Esophagus muscularis mucosa (tissue), 4 donors: ENCODE measurements around the gene LBX1. TPM values are rescaled to one million over a fixed set of nuclear protein-coding genes. Genes with fewer than 3 reads are reported as not detected.

Source experiments
- DNase-seq: peaks from one replicate; pipeline ENCODE4 v3.0.0-alpha.2; 2017; ENCODE audit errors: extremely low spot score
- H3K27ac ChIP-seq, 4 donors: fragments of 200-600 bp; sonication (generic); replicated peaks in 1 of 4; 1 replicate in 3 of 4; 2 replicates in 1 of 4; pipeline ENCODE4 v1.5.1; 2016 to 2019; ENCODE audit warnings: mild to moderate bottlenecking in 1 of 4
- H3K27me3 ChIP-seq, 4 donors: fragments of 200-600 bp; sonication (generic); one replicate each; pipeline versions ENCODE4 v1.5.1 to v1.6.0; 2016 to 2019
- H3K36me3 ChIP-seq, 4 donors: fragments of 200-600 bp; sonication (generic); one replicate each; pipeline ENCODE4 v1.5.1; 2016 to 2019
- H3K4me1 ChIP-seq, 4 donors: fragments of 200-600 bp; sonication (generic); one replicate each; pipeline ENCODE4 v1.5.1; 2016 to 2019
- H3K4me3 ChIP-seq, 4 donors: fragments of 200-600 bp; sonication (generic); 1 replicate in 2 of 4; 2 replicates in 2 of 4; pipeline ENCODE4 v1.5.1; 2016 to 2019; ENCODE audit warnings: mild to moderate bottlenecking in 4 of 4, moderate library complexity in 1 of 4
- H3K9me3 ChIP-seq, 4 donors: fragments of 200-600 bp; sonication (generic); 1 replicate in 3 of 4; 2 replicates in 1 of 4; pipeline ENCODE4 v1.5.1; 2016 to 2019
- EP300 ChIP-seq: sonication (generic); formaldehyde crosslinking; IDR thresholded peaks from one replicate; pipeline ENCODE4 v1.6.1; 2017; ENCODE audit warnings: antibody characterized with exemption
- POLR2A ChIP-seq: fragments of 450-650 bp; IDR thresholded peaks from one replicate; pipeline ENCODE4 v1.6.1; 2017; ENCODE audit warnings: antibody characterized with exemption, moderate library complexity, mild to moderate bottlenecking, low read depth
- POLR2AphosphoS5 ChIP-seq, 2 donors: sonication (generic); formaldehyde crosslinking; IDR thresholded peaks; one replicate each; pipeline ENCODE4 v1.6.1; 2017; ENCODE audit warnings: antibody characterized with exemption in 2 of 2
- WGBS: methylation state at CpG from one replicate; pipeline ENCODE4 v1.1.5; 2018; 5-methylcytosine and 5-hydroxymethylcytosine counted together
- intact Hi-C: fragments of 100-400 bp; cut with DNase I; formaldehyde crosslinking; loops from one replicate; pipeline ENCODE4 v1.15.1; 2023
- total RNA-seq, 4 donors: library from RNA; depleted of rRNA; stranded (reverse); fragments of >200 nt; gene quantifications; one replicate each; pipeline versions ENCODE4 v1.1.0 to v1.2.1, GENCODE V29; 2016
- TF ChIP-seq, protein P1 (sequence below), 3 experiments: fragments of 200-600 bp in 2 of 3; fragments of 450-650 bp in 1 of 3; sonication (generic) in 2 of 3; IDR thresholded peaks; one replicate each; pipeline ENCODE4 v1.5.1; 2017 to 2019; ENCODE audit warnings: antibody characterized with exemption in 3 of 3, mild to moderate bottlenecking in 2 of 3, moderate library complexity in 1 of 3

The LBX1 gene
- total RNA-seq, 4 donors from 2014 or later, result not detected

DNA sequence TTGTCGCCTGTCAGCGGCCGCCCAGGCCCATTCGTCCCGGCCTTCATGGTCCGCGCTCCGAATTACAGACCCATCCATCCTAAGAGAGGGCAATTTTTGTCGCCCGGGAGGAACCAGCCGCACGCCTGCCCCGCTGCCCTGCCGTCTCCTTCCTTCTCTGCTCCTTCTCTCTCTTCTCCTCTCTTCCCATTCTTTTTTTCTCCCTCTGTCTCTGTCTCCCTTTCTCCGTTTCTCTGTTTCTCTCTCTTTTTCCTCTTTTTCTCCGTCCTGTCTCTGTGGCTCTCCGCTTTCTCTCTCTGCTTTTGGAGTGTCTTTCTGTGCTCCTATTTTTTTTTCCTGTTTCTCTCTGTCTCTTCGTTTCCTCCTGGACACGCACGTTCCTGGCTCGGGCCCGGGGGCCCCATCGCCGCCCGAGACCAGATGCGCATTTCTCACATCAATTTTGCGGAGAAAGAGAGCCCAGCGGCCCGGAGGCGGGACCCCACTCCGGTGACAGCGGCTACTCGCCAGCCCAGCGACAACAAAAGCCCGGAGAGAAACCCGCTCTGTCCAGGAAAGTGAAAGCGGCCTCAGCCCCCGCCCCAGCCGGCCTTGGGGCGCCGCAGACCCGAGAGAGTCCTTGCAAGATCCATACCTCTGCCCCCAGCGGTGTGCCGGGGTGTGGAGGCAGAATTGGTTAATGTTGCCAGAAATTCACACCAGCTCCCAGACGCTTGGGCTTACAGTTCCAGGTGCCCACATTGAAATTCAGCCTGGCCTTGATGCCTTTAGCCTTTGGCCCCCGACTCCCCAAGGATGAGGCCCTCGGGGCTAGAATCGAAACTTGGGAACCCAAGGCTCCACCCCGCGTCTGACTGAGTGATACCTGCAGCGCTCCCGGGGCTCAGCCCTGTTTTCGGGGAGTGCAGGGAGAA lies 4.1 kb downstream of the LBX1 start:
- 4% methylated on average over 44 of the region's 53 CpGs for WGBS
- no peak overlapping the region for H3K27ac ChIP-seq
- H3K9me3 ChIP-seq, result no peaks in the 10 kb centered on the region
- peak overlapping the region; percentile 30 to 50 (median 42) for H3K4me3 ChIP-seq
- no peak for TF ChIP-seq POLR2A
- TF ChIP-seq POLR2AphosphoS5 (IDR thresholded peaks at IDR 0.05), result no peak
- no peak for TF ChIP-seq EP300
- TF ChIP-seq, protein P1, sequence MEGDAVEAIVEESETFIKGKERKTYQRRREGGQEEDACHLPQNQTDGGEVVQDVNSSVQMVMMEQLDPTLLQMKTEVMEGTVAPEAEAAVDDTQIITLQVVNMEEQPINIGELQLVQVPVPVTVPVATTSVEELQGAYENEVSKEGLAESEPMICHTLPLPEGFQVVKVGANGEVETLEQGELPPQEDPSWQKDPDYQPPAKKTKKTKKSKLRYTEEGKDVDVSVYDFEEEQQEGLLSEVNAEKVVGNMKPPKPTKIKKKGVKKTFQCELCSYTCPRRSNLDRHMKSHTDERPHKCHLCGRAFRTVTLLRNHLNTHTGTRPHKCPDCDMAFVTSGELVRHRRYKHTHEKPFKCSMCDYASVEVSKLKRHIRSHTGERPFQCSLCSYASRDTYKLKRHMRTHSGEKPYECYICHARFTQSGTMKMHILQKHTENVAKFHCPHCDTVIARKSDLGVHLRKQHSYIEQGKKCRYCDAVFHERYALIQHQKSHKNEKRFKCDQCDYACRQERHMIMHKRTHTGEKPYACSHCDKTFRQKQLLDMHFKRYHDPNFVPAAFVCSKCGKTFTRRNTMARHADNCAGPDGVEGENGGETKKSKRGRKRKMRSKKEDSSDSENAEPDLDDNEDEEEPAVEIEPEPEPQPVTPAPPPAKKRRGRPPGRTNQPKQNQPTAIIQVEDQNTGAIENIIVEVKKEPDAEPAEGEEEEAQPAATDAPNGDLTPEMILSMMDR (IDR thresholded peaks at IDR 0.05), result no peak
- DNase-seq, result no peak
- peaks cover 63 to 84% (median 78%) of the 10 kb centered on the region in 4 donors for H3K4me1 ChIP-seq
- peaks cover 26 to 100% (median 98%) of the 10 kb centered on the region in 4 donors for H3K27me3 ChIP-seq
- intact Hi-C loops, result no loop called here
- no peaks in the 10 kb centered on the region for H3K36me3 ChIP-seq

DNA sequence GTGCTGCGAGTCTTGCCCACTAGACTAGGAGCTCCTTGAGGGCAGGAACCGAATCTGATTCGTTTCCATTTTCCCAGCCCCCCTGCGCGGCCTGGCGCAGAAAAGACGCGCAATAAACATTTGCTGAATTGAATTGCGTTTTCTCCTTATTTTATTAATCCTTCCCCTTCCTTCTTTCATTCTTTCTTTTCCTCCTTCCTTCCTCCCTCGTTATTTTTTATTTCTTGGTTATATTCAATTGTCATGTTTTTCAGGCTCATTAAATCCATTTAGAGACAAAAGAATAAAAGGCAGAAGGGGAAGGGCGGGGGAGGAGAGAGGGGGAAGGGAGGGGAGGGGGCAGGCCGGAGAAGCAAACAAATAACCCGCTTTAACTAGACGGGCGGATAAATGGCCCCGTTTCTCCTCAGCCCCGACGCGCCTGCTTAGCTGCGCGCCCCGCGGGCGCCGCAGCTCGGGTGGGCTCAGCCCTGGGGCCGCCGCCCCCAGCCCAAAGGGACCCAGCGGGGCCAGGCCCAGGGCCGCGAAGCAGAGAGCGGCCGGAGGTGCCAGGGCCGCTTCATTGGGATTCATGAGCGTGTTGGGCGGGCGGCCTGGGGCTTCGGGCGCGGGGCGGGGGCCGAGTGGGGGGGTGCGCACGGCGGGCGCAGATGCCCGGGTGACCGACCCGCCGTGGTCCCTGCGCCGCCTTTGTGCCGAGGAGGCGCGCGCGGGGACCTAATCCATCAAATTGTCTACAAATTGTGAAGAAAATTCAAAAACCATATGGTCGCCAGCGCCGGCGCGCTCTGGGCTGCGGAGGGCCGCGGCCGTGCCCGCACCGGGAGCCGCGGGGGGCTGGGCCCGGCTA lies 5.0 kb downstream of the LBX1 start:
- DNase-seq, result no peak
- Histone ChIP-seq H3K4me1 (peaks cover 55 to 75% (median 70%) of the 10 kb centered on the region in 4 donors), H3K9me3 (no peaks in the 10 kb centered on the region), H3K27me3 (peaks cover 18 to 100% (median 96%) of the 10 kb centered on the region in 4 donors), H3K36me3 (no peaks in the 10 kb centered on the region), H3K4me3 (peak overlapping the region in 3 of 4 donors; percentile 42 to 50 (median 50)), H3K27ac (no peak overlapping the region)
- 7% methylated on average over 16 of the region's 71 CpGs for WGBS
- no peak for TF ChIP-seq POLR2A
- TF ChIP-seq, protein P1 (IDR thresholded peaks at IDR 0.05), result no peak
- no peak for TF ChIP-seq POLR2AphosphoS5 (IDR thresholded peaks at IDR 0.05)
- no peak for TF ChIP-seq EP300
- intact Hi-C loops, result no loop called here

DNA sequence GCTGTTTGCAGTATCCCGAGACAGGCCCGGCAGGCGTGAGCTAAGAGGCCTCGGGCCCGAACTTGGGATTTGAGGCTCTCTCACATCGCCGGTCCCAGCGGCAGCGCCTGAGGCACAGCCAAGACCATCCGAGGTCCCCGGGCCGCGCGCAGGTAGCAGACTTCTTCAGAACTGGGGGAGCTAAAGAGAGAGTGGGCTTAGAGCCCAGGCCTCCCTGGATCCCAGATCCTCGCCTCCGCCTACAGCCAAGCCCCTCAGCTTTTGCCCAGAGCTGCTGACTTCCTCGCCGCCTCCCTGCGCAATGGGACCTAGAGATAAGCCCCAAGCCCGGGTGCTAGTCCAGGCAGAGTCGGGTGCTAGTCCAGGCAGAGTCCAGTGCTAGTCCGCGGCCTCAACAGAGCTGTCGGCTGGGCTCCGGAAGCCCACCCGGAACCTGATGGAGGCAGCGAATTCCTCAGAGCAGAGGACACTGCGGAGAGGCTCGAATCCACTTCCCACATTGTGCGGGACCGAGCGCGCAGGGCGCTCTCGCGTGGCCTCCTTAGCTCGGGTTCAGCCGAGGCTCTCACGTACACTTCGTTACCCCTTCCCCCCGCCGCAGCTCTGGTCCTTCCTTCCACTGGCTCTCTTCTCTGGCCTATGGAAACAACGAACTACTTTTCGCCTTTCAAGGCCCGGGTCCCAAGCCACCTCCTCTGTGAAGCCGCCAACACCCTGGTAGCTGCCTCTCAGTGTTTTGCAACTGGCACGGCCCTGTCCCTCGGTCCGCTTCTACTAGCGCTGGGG lies 5.8 kb downstream of the LBX1 start:
- no peaks in the 10 kb centered on the region for H3K9me3 ChIP-seq
- no peaks in the 10 kb centered on the region for H3K36me3 ChIP-seq
- TF ChIP-seq POLR2AphosphoS5 (IDR thresholded peaks at IDR 0.05) (no peak), POLR2A (no peak), EP300 (no peak)
- TF ChIP-seq, protein P1 (IDR thresholded peaks at IDR 0.05), result no peak
- peaks cover 18 to 100% (median 97%) of the 10 kb centered on the region in 4 donors for H3K27me3 ChIP-seq
- intact Hi-C loops, result no loop called here
- H3K4me3 ChIP-seq, result peak overlapping the region; percentile 45 to 60 (median 48)
- WGBS, result 8% methylated on average over 20 of the region's 50 CpGs
- DNase-seq, result no peak
- H3K4me1 ChIP-seq, result peaks cover 48 to 67% (median 61%) of the 10 kb centered on the region in 4 donors
- H3K27ac ChIP-seq, result no peak overlapping the region

DNA sequence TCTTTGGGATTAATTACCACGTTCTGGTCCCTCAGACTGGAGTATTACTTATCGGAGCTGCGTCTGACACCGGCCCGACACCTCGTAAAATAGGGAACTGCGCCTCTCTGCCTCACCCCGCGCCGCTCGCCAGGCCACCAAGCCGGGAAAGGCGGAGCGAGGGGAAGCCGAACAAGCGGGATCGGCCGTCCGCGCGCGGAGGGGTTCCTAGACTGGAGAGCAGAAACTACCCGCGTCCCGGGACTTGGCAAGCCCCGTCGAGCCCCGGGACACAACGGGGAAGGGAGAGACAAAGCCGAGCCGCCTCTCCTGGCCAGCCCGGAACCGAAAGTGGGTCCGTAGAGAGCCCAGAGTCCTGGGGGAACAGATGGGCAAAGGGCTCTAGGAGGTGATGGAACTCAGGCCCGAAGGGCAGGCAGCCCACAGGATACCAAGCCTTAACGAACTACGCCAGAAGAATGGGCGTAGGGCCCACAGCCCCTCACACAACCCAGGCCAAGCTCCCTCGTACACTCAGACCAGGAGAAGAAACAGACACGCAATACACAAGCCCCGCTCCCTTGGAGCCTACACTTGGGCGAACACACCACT lies 6.5 kb downstream of the LBX1 start:
- Histone ChIP-seq H3K27ac (no peak overlapping the region), H3K27me3 (peaks cover 17 to 100% (median 97%) of the 10 kb centered on the region in 4 donors), H3K36me3 (no peaks in the 10 kb centered on the region), H3K4me3 (peak overlapping the region; percentile 45 to 60 (median 48)), H3K4me1 (peaks cover 45 to 66% (median 62%) of the 10 kb centered on the region in 4 donors), H3K9me3 (no peaks in the 10 kb centered on the region)
- TF ChIP-seq EP300, result no peak
- no peak for TF ChIP-seq POLR2A
- no peak for TF ChIP-seq POLR2AphosphoS5 (IDR thresholded peaks at IDR 0.05)
- TF ChIP-seq, protein P1 (IDR thresholded peaks at IDR 0.05), result no peak
- no peak for DNase-seq
- WGBS, result 3% methylated on average over 21 of the region's 42 CpGs
- intact Hi-C loops, result no loop called here
